Measurements from ENCODE around the gene MTMR6.

DNA sequence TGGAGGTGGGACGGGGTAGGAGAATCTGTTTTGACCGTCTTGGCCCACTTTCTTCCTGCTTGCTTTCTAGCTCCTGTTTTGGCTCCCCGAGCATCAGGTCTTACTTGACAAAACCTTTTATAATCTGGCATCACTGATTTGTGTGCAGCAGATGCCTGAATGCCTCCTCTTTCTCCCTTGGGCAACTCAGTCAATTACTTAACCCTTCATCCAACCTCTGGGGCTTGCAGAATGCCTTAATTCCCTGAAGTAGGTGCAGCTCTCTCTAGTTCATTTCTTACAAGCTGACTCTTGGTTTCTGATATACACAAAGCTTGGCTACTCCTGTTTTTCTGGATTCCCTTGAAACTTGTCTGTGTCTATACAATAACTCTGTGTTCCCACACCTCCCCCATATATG is 8.4 kb upstream of the MTMR6 start:
- TF ChIP-seq, protein P1, sequence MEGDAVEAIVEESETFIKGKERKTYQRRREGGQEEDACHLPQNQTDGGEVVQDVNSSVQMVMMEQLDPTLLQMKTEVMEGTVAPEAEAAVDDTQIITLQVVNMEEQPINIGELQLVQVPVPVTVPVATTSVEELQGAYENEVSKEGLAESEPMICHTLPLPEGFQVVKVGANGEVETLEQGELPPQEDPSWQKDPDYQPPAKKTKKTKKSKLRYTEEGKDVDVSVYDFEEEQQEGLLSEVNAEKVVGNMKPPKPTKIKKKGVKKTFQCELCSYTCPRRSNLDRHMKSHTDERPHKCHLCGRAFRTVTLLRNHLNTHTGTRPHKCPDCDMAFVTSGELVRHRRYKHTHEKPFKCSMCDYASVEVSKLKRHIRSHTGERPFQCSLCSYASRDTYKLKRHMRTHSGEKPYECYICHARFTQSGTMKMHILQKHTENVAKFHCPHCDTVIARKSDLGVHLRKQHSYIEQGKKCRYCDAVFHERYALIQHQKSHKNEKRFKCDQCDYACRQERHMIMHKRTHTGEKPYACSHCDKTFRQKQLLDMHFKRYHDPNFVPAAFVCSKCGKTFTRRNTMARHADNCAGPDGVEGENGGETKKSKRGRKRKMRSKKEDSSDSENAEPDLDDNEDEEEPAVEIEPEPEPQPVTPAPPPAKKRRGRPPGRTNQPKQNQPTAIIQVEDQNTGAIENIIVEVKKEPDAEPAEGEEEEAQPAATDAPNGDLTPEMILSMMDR (conservative IDR thresholded peaks at IDR 0.05; ENCODE audit: low read length), result no peak
- no peak for TF ChIP-seq EZH2phosphoT487 (IDR thresholded peaks at IDR 0.05; ENCODE audit: borderline replicate concordance)
